NCI-H2196 (cell line): Measurements from ENCODE around the gene EFCAB6.

ENCODE experiments used
- DNase-seq: peaks from one replicate; lab custom pipeline; 2025; ENCODE audit not compliant: unreplicated experiment; lab: John Stamatoyannopoulos, UW

Gene EFCAB6

GRCh38 chr22:43848366-43849171, 36.5 kb upstream of the EFCAB6 start:
- peak; percentile 77 for DNase-seq

GRCh38 chr22:43847376-43848289, 35.5 kb upstream of the EFCAB6 start:
- DNase-seq, result no peak

- no peak for DNase-seq
These were observed 34.9 kb upstream of the EFCAB6 start for GRCh38 chr22:43846966-43847365.

GRCh38 chr22:43845981-43846380, 33.9 kb upstream of the EFCAB6 start:
- DNase-seq, result no peak

- DNase-seq, result no peak
These were observed 32.7 kb upstream of the EFCAB6 start for GRCh38 chr22:43844560-43845545.

- no peak for DNase-seq
These were observed 31.9 kb upstream of the EFCAB6 start for GRCh38 chr22:43843783-43844530.

- DNase-seq, result no peak
These were observed 29.6 kb upstream of the EFCAB6 start for GRCh38 chr22:43841742-43842141.

DNA sequence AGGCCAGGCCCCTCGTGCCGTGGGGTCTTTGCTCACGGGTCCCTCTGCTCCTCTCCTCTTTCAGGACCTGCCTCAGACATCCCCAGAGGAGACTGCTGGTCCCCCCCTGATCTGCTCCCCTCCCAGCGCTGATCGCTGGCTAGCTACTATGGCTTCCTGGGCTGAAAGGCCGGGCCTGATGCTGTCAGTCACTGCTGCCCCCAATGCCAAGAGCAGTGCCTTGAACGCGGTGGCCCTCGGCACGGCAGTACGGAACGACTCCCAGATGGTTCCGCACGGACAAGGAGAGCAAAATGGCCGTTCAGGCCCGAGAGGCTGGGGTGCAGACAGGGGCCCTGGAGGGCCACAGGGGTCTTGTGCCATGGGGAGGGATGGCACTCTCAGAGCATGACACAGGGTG, 28.7 kb upstream of the EFCAB6 start:
- DNase-seq, result no peak

DNA sequence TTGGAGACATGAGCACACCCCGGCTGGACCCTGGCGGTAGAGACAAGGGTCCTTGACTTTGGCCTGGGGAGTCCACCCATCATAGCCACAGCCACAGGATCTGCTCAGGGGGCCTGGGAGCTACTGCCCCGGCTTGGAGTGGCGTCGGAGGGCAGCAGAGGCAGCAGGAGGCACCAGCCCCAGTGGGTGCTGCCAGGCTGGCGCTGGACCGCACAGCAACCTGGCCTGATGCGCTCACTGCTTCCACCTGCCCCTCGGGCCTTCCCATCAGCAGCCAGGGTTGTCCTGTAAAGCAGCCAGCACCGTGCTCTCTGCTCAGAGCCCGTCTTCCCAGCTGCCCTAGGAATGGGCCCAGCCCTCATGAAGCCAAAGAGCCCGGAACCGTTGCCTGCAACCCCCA, 28.3 kb upstream of the EFCAB6 start:
- no peak for DNase-seq

GRCh38 chr22:43839781-43840180, 27.7 kb upstream of the EFCAB6 start:
- DNase-seq, result no peak

GRCh38 chr22:43838571-43839307, 26.6 kb upstream of the EFCAB6 start:
- no peak for DNase-seq

- no peak for DNase-seq
These were observed 26.1 kb upstream of the EFCAB6 start for GRCh38 chr22:43838161-43838560.

GRCh38 chr22:43837666-43838065, 25.6 kb upstream of the EFCAB6 start:
- DNase-seq, result no peak

DNA sequence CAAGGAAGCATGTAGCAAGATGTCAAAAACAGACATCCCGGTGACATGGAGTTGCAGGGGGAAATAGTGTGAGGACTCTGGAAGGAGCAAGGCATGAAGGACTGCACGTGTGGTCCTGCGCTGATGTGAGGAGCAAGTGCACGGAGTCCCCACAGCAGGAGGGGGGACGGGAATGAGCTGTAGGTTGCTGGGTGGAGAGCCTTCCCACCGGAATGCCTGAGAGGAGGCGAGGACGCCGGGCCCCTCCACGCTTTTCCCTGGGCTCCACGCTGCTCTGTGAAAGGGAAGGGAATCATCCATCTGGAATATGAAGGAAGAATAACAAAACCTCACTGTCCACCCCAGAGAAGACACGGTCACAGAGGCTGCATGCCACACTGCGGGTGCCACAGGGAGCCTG, 23.6 kb upstream of the EFCAB6 start:
- DNase-seq, result no peak

- no peak for DNase-seq
These were observed 23.1 kb upstream of the EFCAB6 start for GRCh38 chr22:43835166-43835565.

DNA sequence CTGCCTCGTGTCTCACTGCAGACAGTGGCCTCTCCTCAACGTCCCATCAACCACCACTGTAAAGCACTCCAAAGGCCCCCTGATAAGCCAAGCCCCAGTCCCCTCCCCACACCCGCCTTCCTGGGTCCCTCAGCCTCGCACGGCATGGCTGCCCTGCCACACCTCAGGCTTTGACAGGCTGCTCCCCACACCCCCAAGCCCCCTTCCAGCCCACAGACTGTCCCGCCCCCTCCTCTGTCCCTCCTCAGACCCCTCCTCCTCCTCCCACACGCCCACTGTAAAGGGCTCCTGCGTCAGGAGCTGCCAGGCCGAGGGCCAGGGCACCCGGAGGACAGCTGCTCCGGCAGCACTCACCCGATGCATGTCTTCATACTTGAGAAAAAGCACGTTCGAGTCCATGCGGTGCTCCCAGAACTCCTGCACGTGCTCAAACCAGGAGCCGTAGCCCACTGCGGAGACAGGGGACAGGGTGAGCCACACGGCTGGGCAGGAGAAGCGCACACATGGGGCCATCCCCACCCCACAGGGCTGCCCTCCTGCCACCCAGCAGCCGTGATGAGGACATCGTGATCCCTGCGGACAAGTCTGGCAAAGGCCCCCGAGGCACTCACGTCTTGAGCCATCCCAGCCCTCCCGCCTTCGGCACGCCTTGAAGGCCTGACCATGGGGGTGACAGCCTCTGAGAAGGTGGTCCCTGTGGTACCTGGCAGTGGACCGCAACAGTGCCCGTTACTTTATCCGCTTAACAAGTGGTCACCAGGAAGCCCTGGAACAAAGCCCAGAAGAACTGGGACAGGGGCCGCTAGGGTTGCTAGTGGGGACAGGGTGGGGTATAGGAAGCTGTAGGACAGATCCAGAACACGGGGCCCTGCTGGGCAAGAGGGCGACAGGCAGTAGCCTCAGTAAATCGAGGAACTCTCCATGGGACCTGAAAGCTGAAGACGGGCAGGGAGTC, 21.5 kb upstream of the EFCAB6 start:
- no peak for DNase-seq

- DNase-seq, result no peak
These were observed 20.5 kb upstream of the EFCAB6 start for GRCh38 chr22:43832393-43833265.
